ENCODE data around the gene LRRC42.

- TF ChIP-seq YY1 (tag by site-specific recombination; IDR thresholded peaks at IDR 0.05), result no peak
- TF ChIP-seq ZNF24 (tag by site-specific recombination; IDR thresholded peaks at IDR 0.05), result no peak
- TF ChIP-seq ZNF280D (tag by site-specific recombination; IDR thresholded peaks at IDR 0.05), result no peak
- no peak for TF ChIP-seq ZNF133 (tag by site-specific recombination; IDR thresholded peaks at IDR 0.05)
- no peak for TF ChIP-seq ZNF747 (tag by site-specific recombination; IDR thresholded peaks at IDR 0.05)
- no peak for TF ChIP-seq ELK4 (IDR thresholded peaks at IDR 0.05; ENCODE audit: borderline replicate concordance, low read depth, low read length)
- TF ChIP-seq ZNF623 (tag by site-specific recombination; IDR thresholded peaks at IDR 0.05), result no peak
Observed at GRCh38 chr1:53913352-53914033, 32.7 kb upstream of the LRRC42 start.
